Measurements from ENCODE around the gene ERC1.

Gene ERC1

GRCh38 chr12:1436015-1436414, 445.0 kb downstream of the ERC1 start:
- no peak for DNase-seq (ENCODE audit: low read depth in 1 of 2, low spot score in 1 of 2)
- Histone ChIP-seq H3K4me3 (replicated peaks; ENCODE audit: insufficient read depth, low read length) (no peak overlapping the region), H3K27ac (replicated peaks) (no peak overlapping the region), H3K27me3 (ENCODE audit: insufficient read depth, poor library complexity, severe bottlenecking) (no peaks in the 10 kb centered on the region)
- TF ChIP-seq SPI1 (IDR thresholded peaks at IDR 0.05; ENCODE audit: borderline replicate concordance, low read depth) = no peak
- no peak for TF ChIP-seq REST (IDR thresholded peaks at IDR 0.05; ENCODE audit: insufficient replicate concordance, low read depth)
- TF ChIP-seq GABPA (IDR thresholded peaks at IDR 0.05; ENCODE audit: low read depth) = no peak
- TF ChIP-seq CTCF (IDR thresholded peaks at IDR 0.05; ENCODE audit: insufficient read depth, low read length) = no peak
- no peak for TF ChIP-seq POLR2AphosphoS5 (IDR thresholded peaks at IDR 0.05; ENCODE audit: low read depth)

GRCh38 chr12:1436981-1437380, 446.0 kb downstream of the ERC1 start:
- H3K4me3 ChIP-seq (replicated peaks; ENCODE audit: insufficient read depth, low read length) = no peak overlapping the region
- no peak for TF ChIP-seq CTCF (IDR thresholded peaks at IDR 0.05; ENCODE audit: insufficient read depth, low read length)
- TF ChIP-seq GABPA (IDR thresholded peaks at IDR 0.05; ENCODE audit: low read depth) = no peak
- no peak for TF ChIP-seq SPI1 (IDR thresholded peaks at IDR 0.05; ENCODE audit: borderline replicate concordance, low read depth)
- no peak for TF ChIP-seq POLR2AphosphoS5 (IDR thresholded peaks at IDR 0.05; ENCODE audit: low read depth)
- TF ChIP-seq REST (IDR thresholded peaks at IDR 0.05; ENCODE audit: insufficient replicate concordance, low read depth) = no peak
- H3K27me3 ChIP-seq (ENCODE audit: insufficient read depth, poor library complexity, severe bottlenecking) = no peaks in the 10 kb centered on the region
- DNase-seq (ENCODE audit: low read depth in 1 of 2, low spot score in 1 of 2) = no peak
- H3K27ac ChIP-seq (replicated peaks) = no peak overlapping the region

- Histone ChIP-seq H3K27ac (replicated peaks) (no peak overlapping the region), H3K4me3 (replicated peaks; ENCODE audit: insufficient read depth, low read length) (no peak overlapping the region), H3K27me3 (ENCODE audit: insufficient read depth, poor library complexity, severe bottlenecking) (no peaks in the 10 kb centered on the region)
- DNase-seq (ENCODE audit: low read depth in 1 of 2, low spot score in 1 of 2) = no peak
- TF ChIP-seq POLR2AphosphoS5 (IDR thresholded peaks at IDR 0.05; ENCODE audit: low read depth) = no peak
- no peak for TF ChIP-seq CTCF (IDR thresholded peaks at IDR 0.05; ENCODE audit: insufficient read depth, low read length)
Measured at GRCh38 chr12:1439201-1439600, 448.2 kb downstream of the ERC1 start.

GRCh38 chr12:1439687-1440086, 448.7 kb downstream of the ERC1 start:
- Histone ChIP-seq H3K4me3 (replicated peaks; ENCODE audit: insufficient read depth, low read length) (no peak overlapping the region), H3K27ac (replicated peaks) (no peak overlapping the region), H3K27me3 (ENCODE audit: insufficient read depth, poor library complexity, severe bottlenecking) (no peaks in the 10 kb centered on the region)
- TF ChIP-seq GABPA (IDR thresholded peaks at IDR 0.05; ENCODE audit: low read depth) (no peak), REST (IDR thresholded peaks at IDR 0.05; ENCODE audit: insufficient replicate concordance, low read depth) (no peak), SPI1 (IDR thresholded peaks at IDR 0.05; ENCODE audit: borderline replicate concordance, low read depth) (no peak), POLR2AphosphoS5 (IDR thresholded peaks at IDR 0.05; ENCODE audit: low read depth) (no peak), CTCF (IDR thresholded peaks at IDR 0.05; ENCODE audit: insufficient read depth, low read length) (no peak)
- no peak for DNase-seq (ENCODE audit: low read depth in 1 of 2, low spot score in 1 of 2)
